ENCODE measurements around the gene ACTN3. TPM values are rescaled to one million over a fixed set of nuclear protein-coding genes. Genes with fewer than 3 reads are reported as not detected.
"Not testable (repeated sequence)": the region's sequence is repeated elsewhere in the genome, so short reads cannot be mapped to it uniquely, and the experiment has no call there.

ACTN3 gene
- total RNA-seq, 2 experiments from 2014 or later, result 0.27 TPM; not detected in 1

DNA sequence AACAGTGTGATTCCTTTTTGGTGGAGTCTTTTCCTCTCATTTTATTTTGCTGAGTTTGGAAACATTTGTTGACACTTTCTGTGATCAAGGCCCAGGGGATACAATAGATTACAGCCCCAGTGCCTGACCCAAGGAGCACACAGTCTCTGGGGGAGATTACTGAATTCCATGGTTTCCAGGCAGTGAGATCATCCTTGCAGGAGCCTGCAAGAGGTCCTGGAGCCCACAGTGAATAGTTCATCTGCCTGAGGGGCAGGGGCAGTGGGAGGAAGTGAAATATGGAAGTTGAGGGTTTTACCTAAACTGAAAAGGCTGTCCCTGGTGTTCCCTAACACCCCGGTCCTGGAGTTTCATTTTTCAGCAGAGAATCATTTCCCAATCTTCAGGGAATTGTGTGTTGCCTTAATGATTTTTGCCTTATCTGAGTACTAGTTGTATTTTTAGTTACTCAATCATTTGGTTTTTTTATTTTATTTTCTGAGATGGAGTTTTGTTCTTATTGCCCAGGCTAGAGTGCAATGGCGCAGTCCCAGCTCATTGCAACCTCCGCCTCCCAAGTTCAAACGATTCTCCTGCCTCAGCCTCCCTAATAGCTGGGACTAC is 54.0 kb downstream of the ACTN3 start:
- POLR2A ChIA-PET, result interaction anchor here (0.6 to 1.3 kb wide), 3 partner anchors 16 to 512 kb away, joined by 3 read pairs; no protein-coding TSS in a partner anchor
- Histone ChIP-seq H3K4me2 (ENCODE audit: low read length) (peak overlapping the region; percentile 49), H3K9me3 (ENCODE audit: low read length) (no peaks in the 10 kb centered on the region), H3K27ac (ENCODE audit: low read depth, low read length, poor library complexity, severe bottlenecking) (peak overlapping the region; percentile 30), H3K79me2 (ENCODE audit: insufficient read depth, low read depth, low read length) (no peaks in the 10 kb centered on the region), H3K36me3 (ENCODE audit: insufficient read depth, low read length) (peaks cover 24% of the 10 kb centered on the region), H3K4me3 (ENCODE audit: low read depth, low read length, poor library complexity, severe bottlenecking) (no peak overlapping the region), H3K9me2 (ENCODE audit: insufficient read depth, low read length) (no peaks in the 10 kb centered on the region), H2AFZ (ENCODE audit: low read length) (no peak overlapping the region), H4K20me1 (ENCODE audit: insufficient read depth, low read length) (no peaks in the 10 kb centered on the region), H3K4me1 (ENCODE audit: insufficient read depth, low read length, poor library complexity, severe bottlenecking) (peaks cover 27% of the 10 kb centered on the region)
- DNase-seq (ENCODE audit: low spot score), result no peak
- intact Hi-C loops (cut with micrococcal nuclease; ENCODE audit: unreplicated experiment), result no loop called here
- CTCF ChIA-PET (ENCODE audit: unreplicated experiment), result no interaction called here
- TF ChIP-seq, protein P1, sequence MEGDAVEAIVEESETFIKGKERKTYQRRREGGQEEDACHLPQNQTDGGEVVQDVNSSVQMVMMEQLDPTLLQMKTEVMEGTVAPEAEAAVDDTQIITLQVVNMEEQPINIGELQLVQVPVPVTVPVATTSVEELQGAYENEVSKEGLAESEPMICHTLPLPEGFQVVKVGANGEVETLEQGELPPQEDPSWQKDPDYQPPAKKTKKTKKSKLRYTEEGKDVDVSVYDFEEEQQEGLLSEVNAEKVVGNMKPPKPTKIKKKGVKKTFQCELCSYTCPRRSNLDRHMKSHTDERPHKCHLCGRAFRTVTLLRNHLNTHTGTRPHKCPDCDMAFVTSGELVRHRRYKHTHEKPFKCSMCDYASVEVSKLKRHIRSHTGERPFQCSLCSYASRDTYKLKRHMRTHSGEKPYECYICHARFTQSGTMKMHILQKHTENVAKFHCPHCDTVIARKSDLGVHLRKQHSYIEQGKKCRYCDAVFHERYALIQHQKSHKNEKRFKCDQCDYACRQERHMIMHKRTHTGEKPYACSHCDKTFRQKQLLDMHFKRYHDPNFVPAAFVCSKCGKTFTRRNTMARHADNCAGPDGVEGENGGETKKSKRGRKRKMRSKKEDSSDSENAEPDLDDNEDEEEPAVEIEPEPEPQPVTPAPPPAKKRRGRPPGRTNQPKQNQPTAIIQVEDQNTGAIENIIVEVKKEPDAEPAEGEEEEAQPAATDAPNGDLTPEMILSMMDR (conservative IDR thresholded peaks at IDR 0.05; ENCODE audit: low read length), result no peak
- TF ChIP-seq EZH2phosphoT487 (IDR thresholded peaks at IDR 0.05; ENCODE audit: borderline replicate concordance, low read depth, low read length), result no peak
- BruUV-seq (replicated peaks), result no TSS peak

DNA sequence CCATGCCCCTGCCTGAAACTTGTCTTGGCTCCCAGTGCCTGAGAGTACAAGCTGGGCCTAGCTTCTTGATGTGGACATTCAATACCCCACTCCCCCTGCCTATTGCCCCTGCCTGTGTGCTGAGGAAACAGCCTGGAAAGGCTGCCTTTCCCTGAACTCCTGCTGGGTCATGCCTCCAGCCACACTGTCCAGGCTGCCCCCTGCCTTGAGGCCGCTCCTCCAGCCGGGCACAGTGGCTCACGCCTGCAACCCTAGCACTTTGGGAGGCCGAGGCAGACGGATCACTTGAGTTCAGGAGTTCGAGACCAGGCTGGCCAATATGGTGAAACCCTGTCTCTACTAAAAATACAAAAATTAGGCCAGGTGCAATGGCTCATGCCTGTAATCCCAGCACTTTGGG is 56.4 kb downstream of the ACTN3 start:
- no peak overlapping the region for H3K27ac ChIP-seq (ENCODE audit: low read depth, low read length, poor library complexity, severe bottlenecking)
- no peak overlapping the region for H3K4me2 ChIP-seq (ENCODE audit: low read length)
- DNase-seq (ENCODE audit: low spot score), result no peak
- H2AFZ ChIP-seq (ENCODE audit: low read length), result no peak overlapping the region
- H3K36me3 ChIP-seq (ENCODE audit: insufficient read depth, low read length), result peaks cover 29% of the 10 kb centered on the region
- BruUV-seq (replicated peaks), result no TSS peak
- H3K4me3 ChIP-seq (ENCODE audit: low read depth, low read length, poor library complexity, severe bottlenecking), result no peak overlapping the region
- intact Hi-C loops (cut with micrococcal nuclease; ENCODE audit: unreplicated experiment), result no loop called here
- H3K9me2 ChIP-seq (ENCODE audit: insufficient read depth, low read length), result no peaks in the 10 kb centered on the region
- CTCF ChIA-PET (ENCODE audit: unreplicated experiment), result no interaction called here
- H3K79me2 ChIP-seq (ENCODE audit: insufficient read depth, low read depth, low read length), result no peaks in the 10 kb centered on the region
- TF ChIP-seq, protein P1 (conservative IDR thresholded peaks at IDR 0.05; ENCODE audit: low read length), result no peak
- TF ChIP-seq EZH2phosphoT487 (IDR thresholded peaks at IDR 0.05; ENCODE audit: borderline replicate concordance, low read depth, low read length), result no peak
- POLR2A ChIA-PET, result no interaction called here
- peaks cover 29% of the 10 kb centered on the region for H3K4me1 ChIP-seq (ENCODE audit: insufficient read depth, low read length, poor library complexity, severe bottlenecking)
- H4K20me1 ChIP-seq (ENCODE audit: insufficient read depth, low read length), result no peaks in the 10 kb centered on the region
- no peaks in the 10 kb centered on the region for H3K9me3 ChIP-seq (ENCODE audit: low read length)

DNA sequence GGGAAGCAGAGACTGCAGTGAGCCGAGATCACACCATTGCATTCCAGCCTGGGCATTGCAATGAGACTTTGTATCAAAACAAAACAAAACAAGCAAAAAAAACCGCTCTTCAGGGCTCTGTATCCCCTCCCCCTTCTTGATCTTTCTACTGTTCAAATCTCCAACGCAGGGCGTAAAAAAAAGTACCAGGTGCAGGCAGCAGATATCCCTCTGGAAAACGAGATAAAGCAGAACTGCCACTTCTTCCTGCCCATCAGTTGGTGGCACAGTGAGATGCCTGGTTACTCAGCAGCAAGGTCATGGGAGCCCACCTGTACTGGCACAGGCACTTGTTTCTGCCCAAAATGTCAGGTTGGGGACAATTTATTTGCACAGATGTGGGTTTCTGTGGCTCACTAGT is 57.5 kb downstream of the ACTN3 start:
- TF ChIP-seq EZH2phosphoT487 (IDR thresholded peaks at IDR 0.05; ENCODE audit: borderline replicate concordance, low read depth, low read length), result no peak
- TF ChIP-seq, protein P1 (conservative IDR thresholded peaks at IDR 0.05; ENCODE audit: low read length), result no peak
- no peak overlapping the region for H2AFZ ChIP-seq (ENCODE audit: low read length)
- H3K79me2 ChIP-seq (ENCODE audit: insufficient read depth, low read depth, low read length), result no peaks in the 10 kb centered on the region
- H3K4me1 ChIP-seq (ENCODE audit: insufficient read depth, low read length, poor library complexity, severe bottlenecking), result peaks cover 39% of the 10 kb centered on the region
- H3K4me3 ChIP-seq (ENCODE audit: low read depth, low read length, poor library complexity, severe bottlenecking), result no peak overlapping the region
- DNase-seq (ENCODE audit: low spot score), result no peak
- H3K9me2 ChIP-seq (ENCODE audit: insufficient read depth, low read length), result no peaks in the 10 kb centered on the region
- H3K27ac ChIP-seq (ENCODE audit: low read depth, low read length, poor library complexity, severe bottlenecking), result no peak overlapping the region
- no peak overlapping the region for H3K4me2 ChIP-seq (ENCODE audit: low read length)
- H3K9me3 ChIP-seq (ENCODE audit: low read length), result no peaks in the 10 kb centered on the region
- intact Hi-C loops (cut with micrococcal nuclease; ENCODE audit: unreplicated experiment), result no loop called here
- H3K36me3 ChIP-seq (ENCODE audit: insufficient read depth, low read length), result peaks cover 27% of the 10 kb centered on the region
- no TSS peak for BruUV-seq (replicated peaks)
- H4K20me1 ChIP-seq (ENCODE audit: insufficient read depth, low read length), result no peaks in the 10 kb centered on the region
- ChIA-PET CTCF (ENCODE audit: unreplicated experiment) (no interaction called here), POLR2A (no interaction called here)

DNA sequence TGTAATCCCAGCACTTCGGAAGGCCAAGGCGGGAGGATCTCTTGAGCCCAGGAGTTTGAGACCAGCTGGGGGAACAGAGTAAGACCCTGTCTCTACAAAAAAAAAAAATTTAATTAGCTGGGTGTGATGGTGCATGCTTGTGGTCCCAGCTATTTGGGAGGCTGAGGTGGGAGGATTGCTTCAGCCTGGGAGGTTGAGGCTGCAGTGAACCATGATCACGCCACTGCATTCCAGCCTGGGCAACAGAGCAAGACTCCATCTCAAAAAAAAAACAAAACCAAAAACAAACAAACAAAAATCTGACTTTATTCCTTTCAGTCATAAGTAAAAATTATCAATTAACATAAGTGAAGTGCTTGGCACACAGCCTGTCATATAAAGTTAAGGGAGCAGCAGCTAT is 59.9 kb downstream of the ACTN3 start:
- H3K9me2 ChIP-seq (ENCODE audit: insufficient read depth, low read length); H3K79me2 ChIP-seq (ENCODE audit: insufficient read depth, low read depth, low read length); H3K4me3 ChIP-seq (ENCODE audit: low read depth, low read length, poor library complexity, severe bottlenecking); CTCF ChIA-PET (ENCODE audit: unreplicated experiment); H2AFZ ChIP-seq (ENCODE audit: low read length); DNase-seq (ENCODE audit: low spot score); H4K20me1 ChIP-seq (ENCODE audit: insufficient read depth, low read length); H3K4me2 ChIP-seq (ENCODE audit: low read length); BruUV-seq (replicated peaks); intact Hi-C loops (cut with micrococcal nuclease; ENCODE audit: unreplicated experiment); H3K27ac ChIP-seq (ENCODE audit: low read depth, low read length, poor library complexity, severe bottlenecking); H3K9me3 ChIP-seq (ENCODE audit: low read length): not testable (repeated sequence)
- Histone ChIP-seq H3K4me1 (ENCODE audit: insufficient read depth, low read length, poor library complexity, severe bottlenecking) (peaks cover 46% of the 10 kb centered on the region), H3K36me3 (ENCODE audit: insufficient read depth, low read length) (peaks cover 10% of the 10 kb centered on the region)
- POLR2A ChIA-PET, result interaction anchor here (1.0 to 1.5 kb wide), 4 partner anchors 10 to 61 kb away, joined by 3 to 5 read pairs (median 3); partner anchors contain the start of genes RBM14 and ZDHHC24
